GM12801 (cell line): ENCODE results near the gene LYRM9.

Experiments used
- TF ChIP-seq, protein P1 (sequence below): IDR thresholded peaks from one replicate; pipeline ENCODE4 v1.5.1; 2011; ENCODE audit warnings: control low read depth; ENCODE audit not compliant: insufficient read length; ENCODE audit errors: extremely low read depth

Gene LYRM9

DNA sequence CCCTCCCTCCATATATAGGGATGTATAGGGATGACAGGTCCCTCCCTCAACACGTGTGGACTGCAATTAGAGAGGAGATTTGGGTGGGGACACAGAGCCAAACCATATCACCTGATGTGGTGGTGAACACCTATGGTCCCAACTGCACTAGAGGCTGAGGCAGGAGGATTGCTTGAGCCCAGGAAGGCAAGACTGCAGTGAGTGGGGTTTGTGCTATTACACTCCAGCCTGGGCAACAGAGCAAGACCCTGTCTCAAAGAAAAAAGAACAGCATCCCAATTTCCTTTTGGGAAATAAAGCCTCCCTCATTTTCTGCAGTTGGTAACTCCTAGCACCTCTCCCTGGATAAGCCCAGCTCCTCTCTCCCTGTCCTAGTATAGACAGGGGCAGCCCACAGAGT is 23.8 kb upstream of the LYRM9 start:
- TF ChIP-seq, protein P1, sequence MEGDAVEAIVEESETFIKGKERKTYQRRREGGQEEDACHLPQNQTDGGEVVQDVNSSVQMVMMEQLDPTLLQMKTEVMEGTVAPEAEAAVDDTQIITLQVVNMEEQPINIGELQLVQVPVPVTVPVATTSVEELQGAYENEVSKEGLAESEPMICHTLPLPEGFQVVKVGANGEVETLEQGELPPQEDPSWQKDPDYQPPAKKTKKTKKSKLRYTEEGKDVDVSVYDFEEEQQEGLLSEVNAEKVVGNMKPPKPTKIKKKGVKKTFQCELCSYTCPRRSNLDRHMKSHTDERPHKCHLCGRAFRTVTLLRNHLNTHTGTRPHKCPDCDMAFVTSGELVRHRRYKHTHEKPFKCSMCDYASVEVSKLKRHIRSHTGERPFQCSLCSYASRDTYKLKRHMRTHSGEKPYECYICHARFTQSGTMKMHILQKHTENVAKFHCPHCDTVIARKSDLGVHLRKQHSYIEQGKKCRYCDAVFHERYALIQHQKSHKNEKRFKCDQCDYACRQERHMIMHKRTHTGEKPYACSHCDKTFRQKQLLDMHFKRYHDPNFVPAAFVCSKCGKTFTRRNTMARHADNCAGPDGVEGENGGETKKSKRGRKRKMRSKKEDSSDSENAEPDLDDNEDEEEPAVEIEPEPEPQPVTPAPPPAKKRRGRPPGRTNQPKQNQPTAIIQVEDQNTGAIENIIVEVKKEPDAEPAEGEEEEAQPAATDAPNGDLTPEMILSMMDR: no peak

DNA sequence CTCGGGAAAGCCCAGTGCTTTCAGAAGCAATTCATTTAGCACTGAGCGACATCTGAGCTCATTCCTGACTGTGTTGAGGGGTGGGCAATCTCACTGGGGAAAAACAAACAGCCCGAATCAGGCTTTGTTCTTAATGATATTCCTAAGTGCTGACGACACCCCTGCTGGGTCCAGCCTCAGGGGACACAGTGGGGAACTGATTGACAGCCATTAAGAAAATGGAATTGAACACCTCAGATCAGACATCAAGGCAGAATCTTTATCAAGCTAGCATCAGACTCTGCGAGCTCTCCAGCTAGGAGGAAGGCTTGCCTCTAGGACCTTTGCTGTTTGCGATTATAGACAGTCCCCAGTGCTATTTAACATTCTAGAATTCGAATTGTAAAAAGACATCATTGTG is 22.5 kb upstream of the LYRM9 start:
- TF ChIP-seq, protein P1: no peak

DNA sequence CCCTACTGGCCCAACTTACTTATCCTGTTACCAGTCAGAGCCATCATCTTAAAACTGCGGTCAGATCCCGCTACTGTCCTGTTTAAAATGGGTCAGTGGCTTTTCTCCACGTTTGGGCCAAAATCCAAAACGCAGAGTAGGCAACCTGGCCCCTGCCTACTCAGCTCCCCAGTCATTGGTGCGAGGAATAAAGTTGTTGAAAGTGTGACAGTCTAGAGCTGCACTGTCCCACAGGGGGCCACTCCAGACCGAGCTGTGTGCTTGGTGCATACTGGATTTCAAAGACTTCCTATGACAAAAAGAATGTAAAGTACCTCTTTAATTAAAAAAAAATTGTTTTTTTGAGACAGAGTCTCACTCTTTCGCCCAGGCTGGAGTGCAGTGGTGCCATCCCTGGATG is 21.2 kb upstream of the LYRM9 start:
- TF ChIP-seq, protein P1: no peak

DNA sequence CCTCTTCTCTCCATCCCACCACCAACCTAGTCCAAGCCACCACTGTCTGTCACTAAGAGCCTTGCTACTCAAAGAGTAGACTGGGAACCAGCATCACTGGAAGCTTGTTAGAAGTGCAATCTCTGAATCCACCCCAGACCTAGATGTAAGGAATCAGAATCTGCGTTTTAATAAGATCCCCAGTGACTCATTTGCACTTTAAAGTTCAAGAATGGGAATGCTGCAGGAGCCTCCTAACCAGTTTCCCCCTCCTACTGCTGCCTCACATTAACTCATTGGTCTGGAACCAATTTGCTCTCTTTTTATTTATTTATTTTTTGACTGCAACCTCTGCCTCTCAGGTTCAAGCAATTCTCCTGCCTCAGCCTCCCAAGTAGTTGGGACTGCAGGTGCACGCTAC is 19.8 kb upstream of the LYRM9 start:
- TF ChIP-seq, protein P1: no peak

DNA sequence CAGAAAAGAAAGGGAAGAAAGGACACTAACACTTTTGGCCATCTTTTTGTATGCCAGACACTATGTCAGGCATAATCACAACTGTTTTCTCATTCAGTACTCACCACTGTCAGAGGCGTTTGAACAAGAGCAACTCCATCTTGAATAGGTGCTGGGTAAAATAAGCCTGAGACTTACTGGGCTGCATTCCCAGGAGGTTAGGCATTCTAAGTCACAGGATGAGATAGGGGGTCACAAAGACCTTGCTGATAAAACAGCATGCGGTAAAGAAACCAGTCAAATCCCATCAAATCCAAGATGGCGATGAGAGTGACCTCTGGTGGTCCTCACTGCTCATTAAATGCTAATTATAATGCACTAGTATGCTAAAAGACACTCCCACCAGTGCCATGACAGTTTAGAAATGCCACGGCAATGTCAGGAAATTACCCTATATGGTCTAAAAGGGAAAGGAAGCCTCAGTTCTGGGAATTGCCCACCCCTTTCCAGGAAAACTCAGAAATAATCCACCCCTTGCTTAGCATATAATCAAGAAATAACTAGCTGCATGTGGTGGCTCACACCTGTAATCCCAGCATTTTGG is 14.9 kb upstream of the LYRM9 start:
- TF ChIP-seq, protein P1: no peak

GRCh38 chr17:27906623-27907022 is 13.5 kb upstream of the LYRM9 start:
- TF ChIP-seq, protein P1: no peak

DNA sequence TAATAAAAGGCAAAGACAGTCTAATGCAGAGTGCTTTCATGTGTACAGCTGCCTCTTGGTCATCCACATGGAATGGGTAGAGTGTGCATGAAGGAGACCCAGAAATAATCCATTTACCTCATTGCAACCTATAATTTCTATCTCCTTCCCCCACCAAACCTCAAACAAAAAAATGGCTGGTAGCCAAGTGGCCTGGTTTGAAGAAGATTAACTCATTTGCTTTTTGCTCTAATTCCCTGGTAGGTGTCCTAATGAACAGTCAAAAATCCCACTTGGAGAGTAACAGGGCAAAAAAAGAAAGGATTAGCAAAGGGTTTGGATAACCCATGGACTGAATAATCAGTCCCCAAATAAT is 13.0 kb upstream of the LYRM9 start:
- TF ChIP-seq, protein P1: no peak
